Measurements from ENCODE around the gene IZUMO1. TPM values are rescaled to one million over a fixed set of nuclear protein-coding genes. Genes with fewer than 3 reads are reported as not detected.
A peak's percentile ranks its signal among the peaks of the same experiment; 100 is the strongest.

Gene IZUMO1
- total RNA-seq, 1 donor from 2014 or later: 3.8 TPM

GRCh38 chr19:48742096-48742495 is 4.6 kb downstream of the IZUMO1 start:
- peak overlapping the region; percentile 76 for H3K27ac ChIP-seq

GRCh38 chr19:48741129-48741999 is 5.3 kb downstream of the IZUMO1 start:
- no peak for TF ChIP-seq CTCF (IDR thresholded peaks at IDR 0.05)
- Histone ChIP-seq H3K27me3 (no peaks in the 10 kb centered on the region), H3K27ac (peak overlapping the region; percentile 76), H3K4me3 (peak overlapping the region; percentile 63), H3K4me1 (peaks cover 3% of the 10 kb centered on the region), H3K9me3 (no peaks in the 10 kb centered on the region), H3K36me3 (no peaks in the 10 kb centered on the region)
- intact Hi-C loops (cut with DNase I): no loop called here
- DNase-seq (peak; percentile 77), ATAC-seq (peak; percentile 11)

More at GRCh38 chr19:48742096-48742495, 4.6 kb downstream of the IZUMO1 start:
- no peak for TF ChIP-seq CTCF (IDR thresholded peaks at IDR 0.05)
- Histone ChIP-seq H3K27me3 (no peaks in the 10 kb centered on the region), H3K4me3 (no peak overlapping the region), H3K36me3 (no peaks in the 10 kb centered on the region), H3K4me1 (peaks cover 3% of the 10 kb centered on the region), H3K9me3 (no peaks in the 10 kb centered on the region)
- no peak for DNase-seq
- ATAC-seq: no peak
- intact Hi-C loops (cut with DNase I): no loop called here

GRCh38 chr19:48740164-48740972 is 6.3 kb downstream of the IZUMO1 start, which contains the start of gene RASIP1:
Gene RASIP1, minus strand, starts transcription at chr19:48740610. Its CDS starts 328 bp downstream, at chr19:48740282.
- no peak for TF ChIP-seq CTCF (IDR thresholded peaks at IDR 0.05)
- H3K27me3 ChIP-seq: no peaks in the 10 kb centered on the region
- DNase-seq (no peak), ATAC-seq (peak; percentile 8)
- H3K27ac ChIP-seq: peak within 1 kb of the TSS; percentile 76
- no peaks in the 10 kb centered on the region for H3K36me3 ChIP-seq
- peak within 1 kb of the TSS; percentile 63 for H3K4me3 ChIP-seq
- intact Hi-C loops (cut with DNase I): no loop called here
- peaks cover 3% of the 10 kb centered on the region for H3K4me1 ChIP-seq
- no peaks in the 10 kb centered on the region for H3K9me3 ChIP-seq

GRCh38 chr19:48739404-48740163 is 7.1 kb downstream of the IZUMO1 start:
- H3K27ac ChIP-seq: peak overlapping the region; percentile 76
- H3K27me3 ChIP-seq: no peaks in the 10 kb centered on the region
- ATAC-seq (no peak), DNase-seq (no peak)
- H3K4me1 ChIP-seq: peaks cover 3% of the 10 kb centered on the region
- no peak for TF ChIP-seq CTCF (IDR thresholded peaks at IDR 0.05)
- no peaks in the 10 kb centered on the region for H3K36me3 ChIP-seq
- H3K4me3 ChIP-seq: peak overlapping the region; percentile 63
- intact Hi-C loops (cut with DNase I): no loop called here
- no peaks in the 10 kb centered on the region for H3K9me3 ChIP-seq
